Fibroblast of skin of right quadriceps (primary cell): ENCODE data around the gene TTC36.
A peak's percentile ranks its signal among the peaks of the same experiment; 100 is the strongest.
"Not testable (repeated sequence)": the region's sequence is repeated elsewhere in the genome, so short reads cannot be mapped to it uniquely, and the experiment has no call there.

ENCODE experiments used
- DNase-seq: peaks from one replicate; pipeline ENCODE4 v3.0.0-alpha.2; 2013

TTC36 gene, protein sequence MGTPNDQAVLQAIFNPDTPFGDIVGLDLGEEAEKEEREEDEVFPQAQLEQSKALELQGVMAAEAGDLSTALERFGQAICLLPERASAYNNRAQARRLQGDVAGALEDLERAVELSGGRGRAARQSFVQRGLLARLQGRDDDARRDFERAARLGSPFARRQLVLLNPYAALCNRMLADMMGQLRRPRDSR

DNA sequence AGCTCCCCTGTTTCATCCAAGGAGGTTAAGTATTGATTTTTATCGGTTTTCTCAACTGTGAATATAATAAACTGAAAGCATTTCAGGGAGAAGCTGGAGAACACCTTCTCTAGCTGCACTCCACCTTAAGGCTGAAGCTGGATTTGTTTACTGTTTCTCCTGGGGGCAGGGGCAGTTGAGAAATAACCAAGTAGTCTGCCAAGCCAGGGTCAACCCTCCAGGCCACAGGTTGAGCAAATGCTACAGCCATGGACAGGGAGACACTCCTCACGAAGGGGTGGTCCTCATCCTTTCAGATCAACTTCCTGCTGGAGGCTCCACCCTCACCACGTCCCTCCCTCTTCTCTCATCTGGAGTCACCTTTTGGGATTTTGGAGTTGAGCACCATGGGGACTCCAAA is at the start of gene TTC36:
TSS of gene TTC36 (plus strand) at position 366 of the 400 bp plus-strand sequence. CDS start at position 387, 21 bp downstream.
- no peak for DNase-seq

GRCh38 chr11:118481238-118481637 is 46.0 kb upstream of the TTC36 start:
- not testable (repeated sequence) for DNase-seq

DNA sequence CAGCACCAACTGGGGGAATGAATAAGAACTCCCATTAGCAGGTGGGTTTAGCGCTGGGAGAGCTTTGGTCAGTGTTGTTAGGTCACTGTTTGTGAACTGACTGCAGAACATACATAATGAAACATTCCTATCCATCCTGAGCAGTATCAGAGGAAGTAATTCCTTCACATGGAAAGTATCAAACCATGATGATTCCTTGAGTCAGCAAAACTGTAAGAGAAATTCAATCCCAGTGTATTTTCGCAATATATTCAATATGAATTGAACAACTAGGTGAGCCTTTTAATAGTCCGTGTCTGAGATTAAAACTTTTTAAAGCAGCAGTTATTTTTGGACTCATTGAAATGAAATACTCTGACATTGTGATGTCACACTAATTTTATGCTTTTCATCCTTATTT is 42.9 kb upstream of the TTC36 start:
- no peak for DNase-seq

- no peak for DNase-seq
Measured at GRCh38 chr11:118485273-118485672, 42.0 kb upstream of the TTC36 start.

- DNase-seq: peak; percentile 69
Measured at GRCh38 chr11:118488480-118489109, 38.7 kb upstream of the TTC36 start.

GRCh38 chr11:118491041-118491440 is 36.2 kb upstream of the TTC36 start:
- no peak for DNase-seq

DNA sequence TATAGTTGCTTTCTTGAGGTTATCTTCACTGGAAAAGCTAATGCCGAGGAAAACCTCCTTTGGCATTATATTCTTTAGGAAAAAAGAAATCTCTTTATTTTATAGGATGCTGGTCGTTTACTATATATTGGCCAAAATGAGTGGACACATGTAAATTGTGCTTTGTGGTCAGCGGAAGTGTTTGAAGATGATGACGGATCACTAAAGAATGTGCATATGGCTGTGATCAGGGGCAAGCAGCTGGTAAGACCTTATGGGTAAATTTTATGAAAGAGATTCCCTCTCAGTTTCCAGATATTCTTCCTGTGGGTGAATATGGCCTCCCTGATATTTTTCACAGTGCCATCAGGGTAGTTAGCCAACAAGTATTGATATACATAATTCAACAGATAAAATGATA is 29.4 kb upstream of the TTC36 start:
- DNase-seq: peak; percentile 30

DNA sequence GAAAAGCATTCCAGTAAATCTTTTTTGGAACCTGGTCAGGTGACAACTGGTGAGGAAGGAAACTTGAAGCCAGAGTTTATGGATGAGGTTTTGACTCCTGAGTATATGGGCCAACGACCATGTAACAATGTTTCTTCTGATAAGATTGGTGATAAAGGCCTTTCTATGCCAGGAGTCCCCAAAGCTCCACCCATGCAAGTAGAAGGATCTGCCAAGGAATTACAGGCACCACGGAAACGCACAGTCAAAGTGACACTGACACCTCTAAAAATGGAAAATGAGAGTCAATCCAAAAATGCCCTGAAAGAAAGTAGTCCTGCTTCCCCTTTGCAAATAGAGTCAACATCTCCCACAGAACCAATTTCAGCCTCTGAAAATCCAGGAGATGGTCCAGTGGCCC is 24.1 kb upstream of the TTC36 start:
- no peak for DNase-seq

DNA sequence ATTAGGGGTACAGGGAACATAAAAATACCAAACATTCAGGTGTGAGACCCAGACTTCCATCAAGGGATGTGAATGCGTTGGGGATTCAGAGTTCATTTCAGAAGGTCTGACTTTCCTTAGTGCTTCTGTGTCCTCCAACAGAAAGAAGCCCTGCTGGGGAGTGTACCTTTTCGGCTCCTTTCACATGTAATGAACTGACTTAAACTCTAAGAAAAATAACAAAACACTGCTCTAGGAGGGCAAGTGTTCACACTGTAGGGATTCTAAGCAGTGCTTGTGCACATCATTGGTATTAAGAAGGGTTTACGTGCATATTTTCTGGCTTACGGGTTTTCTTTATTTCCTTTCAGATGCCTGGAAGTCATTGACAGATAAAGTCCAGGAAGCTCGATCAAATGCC is 15.7 kb upstream of the TTC36 start:
- DNase-seq: no peak

DNA sequence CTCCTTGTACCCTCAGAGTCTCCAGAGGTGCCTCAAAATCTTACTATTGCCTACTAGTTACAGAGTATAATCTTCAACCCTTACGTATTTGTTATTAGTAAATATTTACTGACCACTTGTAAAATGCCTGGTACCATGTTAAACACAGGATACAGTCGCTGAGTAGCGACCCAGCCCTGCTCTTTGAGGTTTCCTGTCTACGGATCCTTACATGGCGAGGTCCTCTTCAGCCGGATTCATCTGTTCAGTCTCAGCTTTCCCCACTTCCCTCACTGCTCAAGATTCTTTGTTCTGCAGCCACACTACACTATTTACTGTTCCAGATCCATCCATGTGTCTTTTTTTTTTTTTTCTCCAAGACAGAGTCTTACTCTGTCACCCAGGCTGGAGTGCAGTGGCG is 13.2 kb upstream of the TTC36 start:
- no peak for DNase-seq

GRCh38 chr11:118519549-118519948 is 7.7 kb upstream of the TTC36 start:
- DNase-seq: no peak

- DNase-seq: no peak
Measured at GRCh38 chr11:118521892-118522311, 5.4 kb upstream of the TTC36 start.

DNA sequence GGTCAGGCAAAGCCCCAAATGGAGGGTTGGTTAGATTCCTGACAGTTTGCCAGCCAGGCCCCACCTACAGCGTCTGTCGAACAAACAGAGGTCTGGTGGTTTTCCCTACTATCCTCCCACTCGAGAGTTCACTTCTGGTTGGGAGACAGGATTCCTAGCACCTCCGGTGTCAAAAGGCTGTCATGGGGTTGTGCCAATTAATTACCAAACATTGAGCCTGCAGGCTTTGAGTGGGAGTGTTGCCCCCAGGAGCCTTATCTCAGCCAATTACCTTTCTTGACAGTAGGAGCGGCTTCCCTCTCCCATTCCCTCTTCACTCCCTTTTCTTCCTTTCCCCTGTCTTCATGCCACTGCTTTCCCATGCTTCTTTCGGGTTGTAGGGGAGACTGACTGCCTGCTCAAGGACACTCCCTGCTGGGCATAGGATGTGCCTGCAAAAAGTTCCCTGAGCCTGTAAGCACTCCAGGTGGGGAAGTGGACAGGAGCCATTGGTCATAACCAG is 4.7 kb upstream of the TTC36 start:
- peak; percentile 20 for DNase-seq

- DNase-seq: no peak
Measured at GRCh38 chr11:118524356-118524755, 2.9 kb upstream of the TTC36 start.

GRCh38 chr11:118524757-118525470 is 2.4 kb upstream of the TTC36 start:
- no peak for DNase-seq

DNA sequence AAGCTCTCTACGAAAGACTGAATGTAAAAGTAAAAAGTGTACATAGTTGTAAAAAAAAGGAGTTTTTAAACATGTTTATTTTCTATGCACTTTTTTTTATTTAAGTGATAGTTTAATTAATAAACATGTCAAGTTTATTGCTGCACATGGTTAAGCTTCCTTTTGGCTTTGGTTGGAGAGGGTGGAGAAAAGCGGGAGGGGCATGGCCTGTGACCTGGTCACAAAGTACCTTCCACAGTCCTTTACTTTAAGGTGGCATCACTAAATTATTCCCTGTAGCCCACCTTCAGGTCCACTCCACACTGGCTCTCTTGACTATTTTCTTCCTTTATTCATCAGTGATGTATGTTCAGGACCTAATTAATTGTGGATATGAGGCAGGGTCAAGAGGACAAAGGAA is 586 bp upstream of the TTC36 start:
- DNase-seq: no peak

DNA sequence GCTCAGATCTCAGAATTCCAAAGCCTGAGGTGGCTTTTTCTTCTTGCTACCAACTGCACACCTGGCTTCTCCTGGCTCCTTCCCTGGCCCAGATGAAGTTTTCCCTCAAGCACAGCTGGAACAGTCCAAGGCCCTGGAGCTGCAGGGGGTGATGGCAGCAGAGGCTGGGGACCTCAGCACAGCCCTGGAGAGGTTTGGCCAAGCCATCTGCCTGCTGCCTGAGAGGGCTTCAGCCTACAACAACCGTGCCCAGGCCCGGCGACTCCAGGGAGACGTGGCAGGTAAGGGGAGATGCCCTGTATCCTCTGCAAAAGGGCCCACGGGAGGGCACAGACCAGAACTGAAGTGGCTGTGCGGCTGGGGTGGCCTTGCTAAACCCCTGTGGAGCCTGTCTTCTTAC is 1.2 kb downstream of the TTC36 start:
- no peak for DNase-seq

GRCh38 chr11:118529584-118530175 is 2.4 kb downstream of the TTC36 start:
- no peak for DNase-seq

DNA sequence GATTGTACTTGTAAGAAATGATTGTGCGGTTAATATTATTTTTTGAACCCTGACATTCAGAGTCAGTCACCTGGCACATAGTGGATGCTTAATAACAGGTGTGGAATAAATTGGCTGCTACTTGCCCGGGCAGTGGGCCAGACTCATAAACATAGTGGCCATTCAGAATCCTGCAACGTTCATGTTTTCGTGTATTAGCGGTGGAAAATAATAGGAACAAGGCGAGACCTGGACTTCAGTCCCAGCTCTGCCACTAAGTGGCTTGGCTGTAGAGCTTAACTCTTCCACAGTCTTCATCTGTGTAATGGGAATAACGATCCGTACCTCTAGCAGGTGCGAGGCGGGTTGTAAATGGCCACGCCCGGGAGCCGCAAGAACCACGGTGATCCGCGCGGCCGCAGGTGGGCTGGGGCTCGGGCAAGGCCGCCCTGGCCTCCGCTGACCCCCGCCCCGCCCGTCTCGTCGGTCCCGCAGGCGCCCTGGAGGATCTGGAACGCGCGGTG is 3.0 kb downstream of the TTC36 start:
- DNase-seq: no peak

DNA sequence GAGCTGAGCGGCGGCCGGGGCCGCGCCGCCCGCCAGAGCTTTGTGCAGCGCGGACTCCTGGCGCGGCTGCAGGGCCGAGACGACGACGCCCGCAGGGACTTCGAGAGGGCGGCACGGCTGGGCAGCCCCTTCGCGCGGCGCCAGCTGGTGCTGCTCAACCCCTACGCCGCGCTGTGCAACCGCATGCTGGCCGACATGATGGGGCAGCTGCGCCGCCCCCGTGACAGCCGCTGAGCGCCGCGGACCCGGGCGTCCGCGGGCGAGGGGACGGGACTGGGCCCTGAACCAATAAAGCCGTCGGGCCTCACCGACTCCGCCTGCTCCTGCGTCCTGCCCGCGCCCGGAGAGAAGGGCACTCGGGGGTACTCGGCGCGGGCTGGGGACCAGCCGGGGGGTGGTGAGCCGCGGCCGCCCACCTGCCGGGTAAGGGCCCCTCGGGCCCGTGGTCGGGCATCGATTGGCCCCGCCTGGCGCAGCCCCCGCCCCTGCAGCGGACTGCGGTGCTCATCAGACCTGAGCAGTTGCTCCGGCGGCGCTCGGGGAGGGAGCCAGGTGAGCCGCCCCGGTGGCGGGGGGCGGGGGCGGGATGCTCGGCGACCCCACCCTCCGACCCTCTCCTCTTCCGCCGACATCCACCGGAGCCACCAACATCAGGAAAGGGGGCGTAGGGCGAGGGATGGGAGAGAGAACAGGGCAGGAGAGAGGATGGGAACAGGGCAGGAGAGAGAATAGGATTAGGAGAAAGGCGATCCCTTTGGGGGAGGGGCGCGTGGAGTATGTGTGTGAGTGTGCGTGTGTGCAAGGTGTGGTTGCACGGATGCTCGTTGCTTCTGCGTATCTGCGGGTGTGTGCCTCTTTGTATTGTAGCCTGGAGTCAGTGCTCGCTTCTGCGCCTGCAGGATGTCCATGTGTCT is 3.7 kb downstream of the TTC36 start, which contains the start of gene TMEM25:
TSS of gene TMEM25 (plus strand) at position 510 of the 914 bp plus-strand sequence. CDS start 610 bp downstream, outside the sequence.
- peak; percentile 34 for DNase-seq

DNA sequence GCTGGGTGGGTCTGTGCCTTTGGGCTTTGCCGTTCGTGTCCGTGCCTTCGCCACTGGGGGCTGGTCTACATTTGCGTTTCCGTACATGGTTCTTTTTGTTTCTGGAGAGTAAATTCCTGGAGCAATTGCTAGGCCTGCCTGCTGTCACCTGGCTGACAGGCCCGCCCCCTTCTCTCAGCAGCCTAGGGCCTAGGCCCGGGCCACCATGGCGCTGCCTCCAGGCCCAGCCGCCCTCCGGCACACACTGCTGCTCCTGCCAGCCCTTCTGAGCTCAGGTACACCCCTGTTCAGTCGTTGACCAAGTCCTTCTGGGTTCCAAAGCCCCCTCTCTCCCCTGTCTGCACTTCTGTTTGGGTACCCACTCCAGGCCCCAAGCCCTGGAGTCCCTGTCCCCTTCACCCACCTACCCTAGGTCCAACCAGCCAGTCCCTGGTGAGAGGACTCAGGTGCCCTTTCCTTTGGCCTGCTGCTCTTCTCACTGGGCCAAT is 4.4 kb downstream of the TTC36 start:
- DNase-seq: no peak

- no peak for DNase-seq
Measured at GRCh38 chr11:118532091-118532490, 4.8 kb downstream of the TTC36 start.
